Esophagus squamous epithelium (tissue), 4 donors: ENCODE data around the gene SPTBN4.

Source experiments
- CTCF ChIP-seq, 6 experiments: fragments of 450-650 bp in 4 of 6; fragments of 200-600 bp in 2 of 6; sonication (generic) in 2 of 6; IDR thresholded peaks; one replicate each; pipeline ENCODE4 v1.5.1; 2016 to 2019; ENCODE audit warnings: antibody characterized with exemption in 6 of 6, mild to moderate bottlenecking in 4 of 6, moderate library complexity in 4 of 6
- POLR2A ChIP-seq, 4 donors: fragments of 450-650 bp; IDR thresholded peaks; one replicate each; pipeline ENCODE4 v1.6.1; 2017; ENCODE audit warnings: antibody characterized with exemption in 4 of 4, mild to moderate bottlenecking in 4 of 4, moderate library complexity in 3 of 4

DNA sequence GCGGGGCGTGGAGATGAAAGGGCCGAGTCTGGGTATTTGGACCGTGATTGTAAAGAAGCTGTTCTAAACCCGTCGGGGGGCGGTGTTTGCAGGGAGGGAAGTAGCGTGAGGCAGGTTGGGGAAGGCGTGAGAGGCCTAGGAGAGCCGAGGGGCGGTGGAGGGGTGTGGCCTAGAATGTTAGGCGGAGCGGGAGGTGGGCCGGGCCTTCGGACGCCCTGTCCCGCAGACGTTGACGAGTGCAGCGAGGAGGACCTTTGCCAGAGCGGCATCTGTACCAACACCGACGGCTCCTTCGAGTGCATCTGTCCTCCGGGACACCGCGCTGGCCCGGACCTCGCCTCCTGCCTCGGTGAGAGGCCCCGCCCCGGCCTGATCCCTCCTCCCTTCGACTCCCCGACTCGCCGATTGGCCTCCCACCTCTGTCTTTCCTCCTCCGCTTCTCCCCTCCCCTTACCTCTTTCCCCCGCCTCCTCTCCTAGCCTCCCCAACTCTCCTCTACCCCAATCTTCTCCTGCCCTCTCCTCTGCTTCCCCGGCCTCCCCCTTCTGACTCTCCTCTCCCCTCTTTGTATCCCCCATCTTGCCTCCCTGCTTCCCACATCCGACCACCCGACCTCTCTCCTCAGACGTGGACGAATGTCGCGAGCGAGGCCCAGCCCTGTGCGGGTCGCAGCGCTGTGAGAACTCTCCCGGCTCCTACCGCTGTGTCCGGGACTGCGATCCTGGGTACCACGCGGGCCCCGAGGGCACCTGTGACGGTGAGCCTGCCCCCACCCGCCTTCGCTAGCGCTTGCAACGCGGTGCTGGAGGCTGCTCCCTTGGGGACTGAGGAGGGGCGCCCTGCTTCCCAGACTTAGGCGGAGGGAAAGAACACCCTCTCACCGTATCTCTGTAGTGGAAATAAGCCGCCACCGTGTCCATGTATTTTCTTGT, 147.2 kb downstream of the SPTBN4 start:
- no peak for TF ChIP-seq CTCF (IDR thresholded peaks at IDR 0.05)
- peak in 3 of 4 donors; percentile 22 to 61 (median 56) for TF ChIP-seq POLR2A (IDR thresholded peaks at IDR 0.05)
